Epithelial cell of esophagus (primary cell): ENCODE data around the gene ZMIZ1.

Experiments used
- DNase-seq: peaks from one replicate; pipeline ENCODE4 v3.0.0; 2010; ENCODE audit warnings: low read depth
- H3K4me3 ChIP-seq: 2 replicates; pipeline ENCODE4 v1.5.1; 2011; ENCODE audit warnings: mild to moderate bottlenecking, low read length, control low read depth
- CTCF ChIP-seq: IDR thresholded peaks from 2 replicates; pipeline ENCODE4 v1.5.1; 2011; ENCODE audit warnings: low read depth, mild to moderate bottlenecking, low read length, control low read depth, inconsistent platforms; ENCODE audit not compliant: insufficient read depth; ENCODE audit errors: missing control alignments

The ZMIZ1 gene

GRCh38 chr10:79248341-79249185, 179.8 kb downstream of the ZMIZ1 start:
- DNase-seq, result no peak
- H3K4me3 ChIP-seq, result no peak overlapping the region
- no peak for TF ChIP-seq CTCF

DNA sequence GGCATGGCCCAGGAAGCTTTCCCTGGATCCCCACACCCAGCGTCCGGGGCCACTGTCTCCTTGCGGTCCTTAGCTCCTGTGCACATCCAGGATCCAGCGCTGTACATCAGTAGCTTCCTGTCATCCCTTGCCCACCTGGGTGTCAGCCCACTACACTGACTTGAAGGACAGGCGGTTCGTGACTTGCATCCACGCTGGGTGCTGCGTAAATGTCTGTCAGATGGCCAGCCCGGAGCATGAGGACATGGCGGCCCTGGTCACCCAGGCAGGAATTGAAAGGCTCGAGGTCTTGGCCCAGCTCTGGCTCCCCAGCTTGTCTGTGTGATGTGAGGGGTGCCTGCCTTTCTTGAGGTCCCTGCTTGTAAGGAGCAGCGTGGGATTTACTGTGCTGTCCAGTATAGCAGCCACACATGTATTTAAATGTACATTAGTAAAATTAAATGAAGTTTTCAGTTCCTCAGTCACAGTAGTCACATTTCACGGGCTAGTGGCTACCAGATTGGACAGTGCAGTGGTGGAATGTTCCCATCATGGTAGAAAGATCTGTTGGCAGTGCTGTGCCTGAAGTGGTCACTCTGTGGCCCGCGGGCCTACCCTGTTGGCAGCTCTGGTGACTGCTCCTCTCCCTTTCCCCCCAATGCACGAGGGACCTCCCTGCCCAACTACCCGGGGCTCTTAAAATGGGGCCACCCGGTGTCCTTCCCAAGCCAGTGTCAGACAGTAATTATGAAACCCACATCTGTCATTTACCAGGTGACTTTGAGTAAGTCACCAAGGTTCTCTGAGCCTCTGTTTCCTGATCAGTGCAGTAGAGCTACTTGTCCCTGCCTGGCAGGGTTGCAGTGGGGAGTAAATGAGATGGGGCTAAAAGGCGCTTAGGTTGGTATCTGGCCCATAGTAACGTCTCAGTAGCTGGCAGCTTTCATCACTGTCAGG, 180.7 kb downstream of the ZMIZ1 start:
- DNase-seq, result no peak
- TF ChIP-seq CTCF, result no peak
- no peak overlapping the region for H3K4me3 ChIP-seq

DNA sequence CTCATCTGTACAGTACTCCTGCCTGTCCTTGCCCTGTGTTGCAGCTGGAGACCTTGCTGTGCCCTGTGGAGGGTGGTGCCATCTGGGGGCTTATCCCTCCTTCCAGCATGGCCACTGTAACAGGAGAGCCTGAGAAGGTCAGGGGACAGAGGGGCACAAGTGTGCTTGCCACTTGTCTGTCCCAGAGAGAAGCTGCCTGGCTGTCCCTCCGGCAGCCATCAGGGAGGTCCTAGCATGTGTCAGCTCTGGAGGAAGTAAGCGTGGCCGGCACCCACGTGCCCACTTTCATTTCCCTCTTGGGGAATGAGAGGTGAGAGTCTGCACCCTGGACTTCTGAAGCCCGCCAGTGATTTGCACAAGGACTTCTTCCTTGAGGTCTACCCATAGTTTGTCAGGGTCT, 181.5 kb downstream of the ZMIZ1 start:
- no peak overlapping the region for H3K4me3 ChIP-seq
- no peak for DNase-seq
- no peak for TF ChIP-seq CTCF

- H3K4me3 ChIP-seq, result no peak overlapping the region
- DNase-seq, result no peak
- no peak for TF ChIP-seq CTCF
Observed at GRCh38 chr10:79252450-79252849, 183.7 kb downstream of the ZMIZ1 start.

DNA sequence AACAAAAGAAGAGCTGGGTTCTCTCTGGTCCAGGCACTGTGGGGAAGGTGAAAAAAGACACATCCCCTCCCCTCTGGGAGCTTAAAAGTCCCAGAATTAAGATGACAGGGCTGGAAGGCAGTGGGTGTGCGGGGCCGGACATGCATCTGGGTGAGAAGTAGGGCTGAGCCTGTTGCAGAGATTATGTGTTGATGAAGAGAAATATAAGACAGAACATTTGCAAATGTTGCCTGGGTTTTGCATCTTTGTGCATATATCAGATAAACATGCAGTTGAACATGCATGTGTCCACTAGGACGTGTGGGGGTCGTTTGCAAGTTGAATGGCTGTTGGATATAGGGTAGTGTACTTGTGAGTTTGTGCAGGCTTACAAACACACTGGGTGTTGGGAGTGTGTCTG, 184.2 kb downstream of the ZMIZ1 start:
- TF ChIP-seq CTCF, result no peak
- H3K4me3 ChIP-seq, result no peak overlapping the region
- no peak for DNase-seq

DNA sequence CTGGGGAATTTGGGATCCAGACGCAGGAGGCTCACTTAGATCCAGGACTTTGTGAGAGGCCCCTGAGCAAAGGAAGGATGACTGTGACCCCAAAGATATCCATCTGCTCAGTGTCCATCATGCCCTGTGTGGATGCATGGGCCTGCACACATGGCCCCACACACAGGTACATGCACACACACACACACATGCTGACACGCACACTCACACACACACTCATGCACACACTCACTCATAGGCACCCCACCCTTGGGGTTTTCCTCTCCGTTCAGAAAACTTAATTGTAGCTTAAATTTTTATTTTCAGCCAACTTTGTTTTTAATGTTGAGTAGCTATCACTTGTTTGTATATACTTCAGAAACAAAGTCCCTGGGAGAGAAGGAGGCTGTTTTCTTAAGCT, 184.9 kb downstream of the ZMIZ1 start:
- DNase-seq, result no peak
- no peak for TF ChIP-seq CTCF
- H3K4me3 ChIP-seq, result no peak overlapping the region
